IMR-90 (cell line): Measurements from ENCODE around the gene FRMD5.

Experiments
- CEBPB ChIP-seq: IDR thresholded peaks from 2 replicates; pipeline ENCODE4 v1.6.1; 2012; ENCODE audit warnings: low read depth, low read length, improper control_type of control experiment
- MAFK ChIP-seq: IDR thresholded peaks from 2 replicates; pipeline ENCODE4 v1.6.1; 2012; ENCODE audit warnings: low read depth, low read length, improper control_type of control experiment
- NFE2L2 ChIP-seq: fragments of 150-350 bp; IDR thresholded peaks from 2 replicates; pipeline ENCODE4 v1.6.1; 2016; ENCODE audit warnings: low read depth, mild to moderate bottlenecking, low read length
- POLR2A ChIP-seq: IDR thresholded peaks from 2 replicates; pipeline ENCODE4 v1.6.1; 2012; ENCODE audit warnings: mild to moderate bottlenecking, low read depth, low read length
- RAD21 ChIP-seq: IDR thresholded peaks from 2 replicates; pipeline ENCODE4 v1.6.1; 2012; ENCODE audit warnings: low read length, improper control_type of control experiment
- RFX5 ChIP-seq: IDR thresholded peaks from 2 replicates; pipeline ENCODE4 v1.8.0; 2012; ENCODE audit warnings: low read depth, mild to moderate bottlenecking, low read length, moderate library complexity
- TF ChIP-seq, protein P1 (sequence below): conservative IDR thresholded peaks from 2 replicates; pipeline ENCODE4 v1.5.1; 2012; ENCODE audit warnings: mild to moderate bottlenecking, low read depth, low read length, improper control_type of control experiment
- TF ChIP-seq, protein P2 (sequence below): fragments of 150-350 bp; IDR thresholded peaks from 2 replicates; pipeline ENCODE4 v1.6.1; 2016; ENCODE audit warnings: low read depth, mild to moderate bottlenecking, low read length, moderate library complexity, borderline replicate concordance

GRCh38 chr15:44153352-44153751, 41.7 kb downstream of the FRMD5 start:
- TF ChIP-seq POLR2A (no peak), RFX5 (no peak), CEBPB (no peak), NFE2L2 (no peak), MAFK (peak; percentile 46), RAD21 (no peak)
- TF ChIP-seq, protein P1, sequence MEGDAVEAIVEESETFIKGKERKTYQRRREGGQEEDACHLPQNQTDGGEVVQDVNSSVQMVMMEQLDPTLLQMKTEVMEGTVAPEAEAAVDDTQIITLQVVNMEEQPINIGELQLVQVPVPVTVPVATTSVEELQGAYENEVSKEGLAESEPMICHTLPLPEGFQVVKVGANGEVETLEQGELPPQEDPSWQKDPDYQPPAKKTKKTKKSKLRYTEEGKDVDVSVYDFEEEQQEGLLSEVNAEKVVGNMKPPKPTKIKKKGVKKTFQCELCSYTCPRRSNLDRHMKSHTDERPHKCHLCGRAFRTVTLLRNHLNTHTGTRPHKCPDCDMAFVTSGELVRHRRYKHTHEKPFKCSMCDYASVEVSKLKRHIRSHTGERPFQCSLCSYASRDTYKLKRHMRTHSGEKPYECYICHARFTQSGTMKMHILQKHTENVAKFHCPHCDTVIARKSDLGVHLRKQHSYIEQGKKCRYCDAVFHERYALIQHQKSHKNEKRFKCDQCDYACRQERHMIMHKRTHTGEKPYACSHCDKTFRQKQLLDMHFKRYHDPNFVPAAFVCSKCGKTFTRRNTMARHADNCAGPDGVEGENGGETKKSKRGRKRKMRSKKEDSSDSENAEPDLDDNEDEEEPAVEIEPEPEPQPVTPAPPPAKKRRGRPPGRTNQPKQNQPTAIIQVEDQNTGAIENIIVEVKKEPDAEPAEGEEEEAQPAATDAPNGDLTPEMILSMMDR: no peak
- TF ChIP-seq, protein P2, sequence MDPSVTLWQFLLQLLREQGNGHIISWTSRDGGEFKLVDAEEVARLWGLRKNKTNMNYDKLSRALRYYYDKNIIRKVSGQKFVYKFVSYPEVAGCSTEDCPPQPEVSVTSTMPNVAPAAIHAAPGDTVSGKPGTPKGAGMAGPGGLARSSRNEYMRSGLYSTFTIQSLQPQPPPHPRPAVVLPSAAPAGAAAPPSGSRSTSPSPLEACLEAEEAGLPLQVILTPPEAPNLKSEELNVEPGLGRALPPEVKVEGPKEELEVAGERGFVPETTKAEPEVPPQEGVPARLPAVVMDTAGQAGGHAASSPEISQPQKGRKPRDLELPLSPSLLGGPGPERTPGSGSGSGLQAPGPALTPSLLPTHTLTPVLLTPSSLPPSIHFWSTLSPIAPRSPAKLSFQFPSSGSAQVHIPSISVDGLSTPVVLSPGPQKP: no peak
